OCI-LY1 (cell line): ENCODE data around the gene CHRNB1.

Experiments
- H2AFZ ChIP-seq: fragments of 200-600 bp; sonication (generic), shearing (Covaris generic); 2 replicates; pipeline ENCODE4 v1.6.0; 2014; ENCODE audit warnings: antibody characterized with exemption, mild to moderate bottlenecking, low read length
- H3F3A ChIP-seq: fragments of 200-600 bp; sonication (generic), shearing (Covaris generic); 2 replicates; pipeline ENCODE4 v1.6.0; 2014; ENCODE audit warnings: mild to moderate bottlenecking, antibody characterized with exemption, low read length, moderate library complexity; ENCODE audit not compliant: insufficient read depth
- H3K27ac ChIP-seq: fragments of 200-600 bp; sonication (generic); 2 replicates; pipeline ENCODE4 v1.5.1; 2014; ENCODE audit warnings: low read length, mixed run types, mild to moderate bottlenecking, low read depth; ENCODE audit not compliant: poor library complexity, severe bottlenecking
- H3K27me3 ChIP-seq: fragments of 200-600 bp; sonication (generic); 2 replicates; pipeline ENCODE4 v1.6.0; 2014; ENCODE audit warnings: antibody characterized with exemption, mild to moderate bottlenecking, low read length, moderate library complexity; ENCODE audit not compliant: insufficient read depth
- H3K36me3 ChIP-seq: fragments of 200-600 bp; sonication (generic); 2 replicates; pipeline ENCODE4 v1.6.1; 2014; ENCODE audit warnings: mild to moderate bottlenecking, antibody characterized with exemption, low read length, moderate library complexity, mixed read lengths; ENCODE audit not compliant: insufficient read depth
- H3K4me1 ChIP-seq: fragments of 200-600 bp; sonication (generic); 2 replicates; pipeline ENCODE4 v1.5.1; 2014; ENCODE audit warnings: mild to moderate bottlenecking, low read length, moderate library complexity; ENCODE audit not compliant: insufficient read depth, severe bottlenecking
- H3K4me2 ChIP-seq: fragments of 200-600 bp; sonication (generic), shearing (Covaris generic); 2 replicates; pipeline ENCODE4 v1.6.1; 2014; ENCODE audit warnings: low read length
- H3K4me3 ChIP-seq: fragments of 200-600 bp; sonication (generic); 2 replicates; pipeline ENCODE4 v1.5.1; 2014; ENCODE audit warnings: low read length, low read depth, mild to moderate bottlenecking, mixed read lengths; ENCODE audit not compliant: poor library complexity, severe bottlenecking
- H3K79me2 ChIP-seq: fragments of 200-600 bp; shearing (Covaris generic); 2 replicates; pipeline ENCODE4 v1.6.1; 2016; ENCODE audit warnings: mixed run types, low read length, mixed read lengths; ENCODE audit not compliant: insufficient read depth
- H3K9ac ChIP-seq: fragments of 200-600 bp; sonication (generic), shearing (Covaris generic); 2 replicates; pipeline ENCODE4 v1.6.1; 2014; ENCODE audit warnings: mild to moderate bottlenecking, low read length, mixed read lengths
- H3K9me2 ChIP-seq: fragments of 200-600 bp; sonication (generic), shearing (Covaris generic); 2 replicates; pipeline ENCODE4 v1.6.1; 2014; ENCODE audit warnings: low read depth, mild to moderate bottlenecking, low read length, mixed read lengths
- H3K9me3 ChIP-seq: fragments of 200-600 bp; shearing (Covaris generic); 2 replicates; pipeline ENCODE4 v1.6.1; 2014; ENCODE audit warnings: low read length, mixed read lengths
- H4K20me1 ChIP-seq: fragments of 200-600 bp; sonication (generic), shearing (Covaris generic); 2 replicates; pipeline ENCODE4 v1.6.0; 2016; ENCODE audit warnings: mild to moderate bottlenecking, low read length; ENCODE audit not compliant: insufficient read depth
- CTCF ChIP-seq: fragments of 200-600 bp; sonication (generic), shearing (Covaris generic); IDR thresholded peaks from 2 replicates; pipeline ENCODE4 v1.5.1; 2017; ENCODE audit warnings: mild to moderate bottlenecking, antibody characterized with exemption, low read length, moderate library complexity, mixed read lengths
- EZH2 ChIP-seq: fragments of 200-600 bp; sonication (generic), shearing (Covaris generic); IDR thresholded peaks from 2 replicates; pipeline ENCODE4 v1.8.0; 2017; ENCODE audit warnings: borderline replicate concordance, mixed run types, mild to moderate bottlenecking, antibody characterized with exemption, low read length, moderate library complexity, mixed read lengths

The CHRNB1 gene

GRCh38 chr17:7418472-7419152, 26.2 kb upstream of the CHRNB1 start:
- H3F3A ChIP-seq = no peaks in the 10 kb centered on the region

GRCh38 chr17:7419819-7420610, 24.8 kb upstream of the CHRNB1 start, which contains the start of gene SPEM1:
TSS of gene SPEM1 (plus strand) at chr17:7420324. CDS start at chr17:7420385, 61 bp downstream.
- Histone ChIP-seq H3K79me2 (no peaks in the 10 kb centered on the region), H3K4me2 (no peak within 1 kb of the TSS), H2AFZ (no peak within 1 kb of the TSS), H3K27me3 (peaks cover 21% of the 10 kb centered on the region; the same call in 1 of the 2 replicates), H3K36me3 (no peaks in the 10 kb centered on the region), H3K4me1 (no peaks in the 10 kb centered on the region), H4K20me1 (no peaks in the 10 kb centered on the region), H3K9me2 (no peaks in the 10 kb centered on the region), H3K4me3 (no peak within 1 kb of the TSS), H3K9ac (no peak within 1 kb of the TSS), H3F3A (no peaks in the 10 kb centered on the region), H3K27ac (no peak within 1 kb of the TSS), H3K9me3 (no peaks in the 10 kb centered on the region)
- no peak for TF ChIP-seq EZH2

More at GRCh38 chr17:7418472-7419152, 26.2 kb upstream of the CHRNB1 start:
- no peaks in the 10 kb centered on the region for H3K79me2 ChIP-seq
- H4K20me1 ChIP-seq = no peaks in the 10 kb centered on the region
- H3K9me3 ChIP-seq = no peaks in the 10 kb centered on the region
- H3K9me2 ChIP-seq = no peaks in the 10 kb centered on the region
- H3K4me1 ChIP-seq = no peaks in the 10 kb centered on the region
- no peak overlapping the region for H3K27ac ChIP-seq
- TF ChIP-seq EZH2 = no peak
- TF ChIP-seq CTCF = no peak
- H3K4me3 ChIP-seq = no peak overlapping the region
- no peaks in the 10 kb centered on the region for H3K36me3 ChIP-seq
- H3K27me3 ChIP-seq = peaks cover 26% of the 10 kb centered on the region; the same call in 1 of the 2 replicates
- H3K4me2 ChIP-seq = no peak overlapping the region
- H3K9ac ChIP-seq = no peak overlapping the region
- no peak overlapping the region for H2AFZ ChIP-seq

- H3K27ac ChIP-seq = no peak overlapping the region
- no peaks in the 10 kb centered on the region for H3K4me1 ChIP-seq
- H3K79me2 ChIP-seq = no peaks in the 10 kb centered on the region
- no peak overlapping the region for H3K9ac ChIP-seq
- TF ChIP-seq EZH2 (no peak), CTCF (no peak)
- no peak overlapping the region for H2AFZ ChIP-seq
- H3K36me3 ChIP-seq = no peaks in the 10 kb centered on the region
- H3K9me3 ChIP-seq = no peaks in the 10 kb centered on the region
- H3F3A ChIP-seq = no peaks in the 10 kb centered on the region
- peaks cover 17% of the 10 kb centered on the region; the same call in 1 of the 2 replicates for H3K27me3 ChIP-seq
- H3K4me2 ChIP-seq = no peak overlapping the region
- H3K4me3 ChIP-seq = no peak overlapping the region
- no peaks in the 10 kb centered on the region for H4K20me1 ChIP-seq
- no peaks in the 10 kb centered on the region for H3K9me2 ChIP-seq
These were observed 23.7 kb upstream of the CHRNB1 start for GRCh38 chr17:7421186-7421585.
